RKO (cell line): ENCODE measurements around the gene SLC22A7.

Source experiments
- DNase-seq: peaks from one replicate; pipeline ENCODE4 v3.0.0-alpha.2; 2016; ENCODE audit warnings: low spot score

The SLC22A7 gene, protein sequence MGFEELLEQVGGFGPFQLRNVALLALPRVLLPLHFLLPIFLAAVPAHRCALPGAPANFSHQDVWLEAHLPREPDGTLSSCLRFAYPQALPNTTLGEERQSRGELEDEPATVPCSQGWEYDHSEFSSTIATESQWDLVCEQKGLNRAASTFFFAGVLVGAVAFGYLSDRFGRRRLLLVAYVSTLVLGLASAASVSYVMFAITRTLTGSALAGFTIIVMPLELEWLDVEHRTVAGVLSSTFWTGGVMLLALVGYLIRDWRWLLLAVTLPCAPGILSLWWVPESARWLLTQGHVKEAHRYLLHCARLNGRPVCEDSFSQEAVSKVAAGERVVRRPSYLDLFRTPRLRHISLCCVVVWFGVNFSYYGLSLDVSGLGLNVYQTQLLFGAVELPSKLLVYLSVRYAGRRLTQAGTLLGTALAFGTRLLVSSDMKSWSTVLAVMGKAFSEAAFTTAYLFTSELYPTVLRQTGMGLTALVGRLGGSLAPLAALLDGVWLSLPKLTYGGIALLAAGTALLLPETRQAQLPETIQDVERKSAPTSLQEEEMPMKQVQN

DNA sequence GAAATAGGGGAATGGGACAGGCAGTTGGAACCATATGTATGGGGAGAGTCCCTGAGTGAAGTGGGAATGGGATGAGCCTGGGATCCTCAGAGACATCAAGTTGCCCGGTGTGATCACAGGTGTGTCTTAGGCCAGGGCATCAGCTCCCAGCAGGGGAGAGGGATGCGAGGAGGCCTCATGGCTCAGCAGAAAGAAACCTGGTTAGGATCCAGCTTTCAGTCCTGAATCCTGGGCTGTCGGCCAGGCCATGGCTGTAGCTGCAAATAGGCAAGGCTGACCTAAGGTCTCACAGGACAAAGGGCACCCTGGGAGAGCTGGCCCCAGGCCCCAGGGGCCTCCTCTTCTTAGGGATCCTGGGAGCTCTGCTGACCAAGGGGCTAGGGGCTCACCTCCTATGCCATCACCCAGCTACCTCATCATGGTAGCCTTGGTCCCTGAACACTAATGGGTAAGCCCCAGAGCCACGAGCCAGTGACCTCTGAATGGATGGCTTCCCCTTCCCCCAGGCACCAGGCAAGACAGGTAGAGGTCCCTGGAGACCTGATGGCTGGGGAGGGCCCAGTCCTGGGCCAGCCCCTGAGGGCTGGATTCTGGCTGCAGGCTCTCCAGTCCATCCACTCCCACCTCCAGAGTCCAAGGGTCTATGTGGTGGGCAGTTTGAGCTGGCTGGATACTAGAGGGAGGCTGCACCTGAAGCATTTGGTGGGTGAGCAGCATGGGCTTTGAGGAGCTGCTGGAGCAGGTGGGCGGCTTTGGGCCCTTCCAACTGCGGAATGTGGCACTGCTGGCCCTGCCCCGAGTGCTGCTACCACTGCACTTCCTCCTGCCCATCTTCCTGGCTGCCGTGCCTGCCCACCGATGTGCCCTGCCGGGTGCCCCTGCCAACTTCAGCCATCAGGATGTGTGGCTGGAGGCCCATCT, at the start of gene SLC22A7:
SLC22A7 (plus strand) TSS at position 617 of the 921 bp plus-strand sequence; CDS start at position 716, 99 bp downstream.
- DNase-seq, result no peak

DNA sequence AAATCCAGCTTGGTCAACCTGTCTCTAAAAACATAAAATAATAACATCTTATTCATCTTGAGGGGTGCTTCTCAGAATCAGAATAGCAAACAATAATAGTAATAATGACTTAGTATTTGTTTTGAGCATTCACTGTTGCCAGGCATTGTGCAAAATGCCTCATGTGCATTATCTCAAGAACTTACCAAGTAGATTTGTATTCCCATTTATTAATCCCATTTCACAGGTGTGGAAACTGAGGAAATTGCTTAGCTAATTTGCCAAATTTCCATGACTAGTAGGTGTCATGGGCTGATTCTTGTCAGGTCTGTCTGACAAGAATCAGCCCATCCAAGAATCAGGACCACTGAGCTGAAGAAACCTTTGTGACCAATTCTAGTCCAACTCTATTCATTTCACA, 49.3 kb upstream of the SLC22A7 start:
- DNase-seq, result no peak

DNA sequence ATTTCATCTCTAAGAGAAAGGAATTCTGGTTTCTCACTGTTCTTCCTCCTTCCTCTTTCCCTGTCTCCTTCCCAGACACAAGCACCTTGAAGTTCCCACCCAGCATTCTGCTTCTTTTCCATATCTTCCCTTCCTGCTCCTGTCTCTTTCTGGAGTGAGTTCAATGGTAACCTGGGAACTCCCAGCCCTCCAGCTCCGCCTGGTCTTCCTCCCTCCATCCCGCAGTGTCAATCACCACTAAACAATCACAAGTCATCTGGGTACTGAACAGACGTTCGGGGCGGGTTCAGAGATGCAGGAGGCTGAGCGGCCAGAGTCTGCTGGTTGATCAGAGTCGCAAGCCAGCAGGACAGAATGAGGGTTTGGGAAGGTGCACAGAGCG, 47.1 kb upstream of the SLC22A7 start:
- no peak for DNase-seq

DNA sequence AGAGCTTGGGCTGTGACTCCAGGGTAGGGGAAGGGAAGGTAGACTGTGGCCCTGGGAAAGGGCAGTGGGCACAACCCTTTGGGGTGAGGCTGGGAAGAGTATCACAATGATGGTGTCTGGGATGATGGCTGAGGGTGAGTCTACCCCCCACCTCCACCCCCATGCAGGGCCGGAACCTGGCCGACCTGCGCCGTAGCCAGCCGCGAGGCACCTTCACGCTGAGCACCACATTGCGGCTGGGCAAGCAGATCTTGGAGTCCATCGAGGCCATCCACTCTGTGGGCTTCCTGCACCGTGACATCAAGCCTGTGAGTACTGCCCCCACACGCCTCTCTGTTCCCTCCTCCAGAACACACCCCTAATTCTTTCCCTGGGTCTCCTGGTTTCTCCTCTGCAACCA, 44.7 kb upstream of the SLC22A7 start:
- no peak for DNase-seq

DNA sequence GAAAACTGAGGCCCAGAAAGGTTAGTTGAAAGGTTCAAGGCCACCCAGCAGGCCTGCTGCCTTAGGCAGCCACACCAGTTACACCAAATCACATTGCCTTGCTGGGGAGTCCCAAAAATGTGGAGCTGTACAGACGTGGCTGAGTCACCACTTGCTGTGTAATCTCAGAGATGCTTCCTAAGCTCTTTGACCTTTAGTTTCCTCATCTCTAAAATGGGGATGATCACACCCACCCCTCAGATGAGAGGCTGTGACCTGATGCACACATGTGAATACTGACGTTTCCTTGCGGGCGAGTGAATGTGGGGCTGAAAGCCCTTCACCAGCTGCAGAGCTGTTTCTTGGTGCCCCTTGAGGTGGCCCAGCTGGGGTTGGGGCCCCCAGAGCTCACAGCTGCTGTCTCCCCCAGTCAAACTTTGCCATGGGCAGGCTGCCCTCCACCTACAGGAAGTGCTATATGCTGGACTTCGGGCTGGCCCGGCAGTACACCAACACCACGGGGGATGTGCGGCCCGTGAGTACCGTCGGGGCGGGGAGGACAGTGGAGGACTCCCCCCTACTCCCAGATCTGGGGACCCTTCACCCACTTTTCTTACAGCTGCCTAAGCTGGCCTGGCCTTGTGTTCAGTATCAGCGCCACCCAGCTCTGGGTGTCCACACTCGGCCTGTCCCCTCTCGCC, 43.8 kb upstream of the SLC22A7 start:
- DNase-seq, result peak; percentile 35

DNA sequence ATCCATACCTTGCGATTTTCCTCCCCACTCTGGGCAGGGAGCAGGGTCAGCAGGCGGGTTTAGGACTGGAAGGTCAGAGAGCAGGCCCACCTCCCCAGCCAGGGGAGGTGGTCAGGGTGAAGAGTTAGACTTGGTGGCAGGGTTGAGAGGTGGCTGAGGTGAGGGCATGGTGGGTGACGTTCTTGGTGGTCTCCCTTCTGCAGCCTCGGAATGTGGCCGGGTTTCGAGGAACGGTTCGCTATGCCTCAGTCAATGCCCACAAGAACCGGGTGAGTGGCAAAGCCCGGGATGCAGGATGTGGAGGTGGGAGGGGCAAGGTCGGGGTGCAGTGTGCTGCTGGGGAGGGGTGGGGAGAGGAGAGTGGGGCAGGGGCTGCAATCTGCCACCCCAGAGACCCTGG, 43.2 kb upstream of the SLC22A7 start:
- no peak for DNase-seq

DNA sequence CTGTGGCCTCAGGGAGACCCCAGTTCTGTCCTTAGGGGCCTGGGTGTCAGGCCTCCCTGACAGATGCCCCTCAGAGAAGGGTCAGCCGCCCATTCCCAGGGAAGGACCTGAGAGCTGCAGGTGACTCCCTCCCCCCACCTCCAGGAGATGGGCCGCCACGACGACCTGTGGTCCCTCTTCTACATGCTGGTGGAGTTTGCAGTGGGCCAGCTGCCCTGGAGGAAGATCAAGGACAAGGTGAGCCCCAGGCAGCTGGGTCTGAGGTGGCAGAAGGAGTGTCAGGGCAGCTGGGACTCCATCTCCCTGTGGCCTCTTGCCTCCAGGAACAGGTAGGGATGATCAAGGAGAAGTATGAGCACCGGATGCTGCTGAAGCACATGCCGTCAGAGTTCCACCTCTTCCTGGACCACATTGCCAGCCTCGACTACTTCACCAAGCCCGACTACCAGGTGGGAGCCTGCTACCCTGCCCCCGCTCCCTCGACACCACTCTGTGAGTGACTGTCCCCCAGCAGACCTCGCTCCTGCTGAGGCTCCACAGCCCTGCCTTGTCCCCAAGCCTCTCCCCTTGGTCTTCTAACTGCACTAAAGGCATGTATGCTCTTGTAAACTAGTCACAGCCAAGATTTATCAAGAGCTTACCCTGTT, 42.5 kb upstream of the SLC22A7 start:
- no peak for DNase-seq

DNA sequence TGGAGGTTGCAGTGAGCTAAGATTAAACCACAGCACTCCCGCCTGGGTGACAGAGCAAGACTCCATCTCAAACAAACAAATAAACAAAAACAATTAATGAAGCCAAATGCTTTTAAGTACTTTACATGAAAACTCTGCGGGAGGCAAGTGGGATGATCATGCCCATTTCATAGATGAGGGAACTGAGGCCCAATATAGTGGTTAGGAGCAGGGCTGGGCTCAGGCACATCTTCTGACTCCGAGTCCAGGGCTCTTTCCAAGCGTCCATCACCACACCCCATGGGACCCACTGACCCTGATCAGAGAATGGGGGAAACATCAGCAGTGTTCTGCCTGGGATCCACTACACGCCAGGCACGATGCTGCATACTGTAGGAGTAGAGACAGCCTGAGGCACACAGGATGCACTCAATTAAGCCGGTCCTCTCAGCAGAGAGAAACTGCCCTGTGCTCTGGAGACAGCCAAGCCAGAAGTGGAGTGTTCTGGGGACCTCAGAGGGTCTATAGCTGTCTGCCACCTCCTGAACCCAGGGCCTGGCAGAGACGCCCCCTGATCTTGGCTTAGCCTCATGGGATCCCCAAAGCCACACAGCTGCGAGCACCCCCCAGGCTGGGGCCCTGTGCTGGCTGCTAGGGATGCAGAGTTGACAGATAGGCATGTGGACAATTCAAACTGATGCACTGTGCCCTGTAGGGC, 41.2 kb upstream of the SLC22A7 start:
- no peak for DNase-seq

DNA sequence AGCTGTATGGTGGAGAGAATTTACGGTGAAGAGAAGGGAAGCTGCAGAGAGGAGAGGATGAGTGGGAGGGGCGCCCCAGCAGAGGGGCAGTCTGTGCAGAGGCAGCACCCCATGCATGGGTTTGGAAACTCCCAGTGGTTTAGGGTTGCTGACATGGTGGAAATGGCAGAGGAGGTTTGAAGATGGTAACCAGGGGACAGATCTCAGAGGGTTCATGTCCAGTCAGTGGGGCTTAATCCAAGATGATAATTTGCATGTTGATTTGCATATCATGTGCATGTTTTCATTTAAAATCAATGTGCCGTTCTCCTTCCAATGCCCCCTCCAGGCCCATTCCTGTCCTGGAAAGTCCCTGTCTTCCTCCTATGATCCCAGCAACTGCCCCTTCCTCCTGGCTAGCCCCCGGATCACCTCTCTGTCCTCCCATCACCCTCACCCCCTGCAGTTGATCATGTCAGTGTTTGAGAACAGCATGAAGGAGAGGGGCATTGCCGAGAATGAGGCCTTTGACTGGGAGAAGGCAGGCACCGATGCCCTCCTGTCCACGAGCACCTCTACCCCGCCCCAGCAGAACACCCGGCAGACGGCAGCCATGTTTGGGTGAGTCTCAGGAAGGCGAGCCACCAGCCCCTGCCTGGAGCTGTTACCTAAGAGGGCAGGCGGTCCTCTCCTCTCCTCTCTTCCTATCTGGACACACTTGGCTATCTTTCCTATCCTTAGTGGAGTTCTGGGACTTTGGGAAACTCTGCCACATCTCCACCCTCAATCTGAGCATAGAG, 40.5 kb upstream of the SLC22A7 start:
- DNase-seq, result no peak

DNA sequence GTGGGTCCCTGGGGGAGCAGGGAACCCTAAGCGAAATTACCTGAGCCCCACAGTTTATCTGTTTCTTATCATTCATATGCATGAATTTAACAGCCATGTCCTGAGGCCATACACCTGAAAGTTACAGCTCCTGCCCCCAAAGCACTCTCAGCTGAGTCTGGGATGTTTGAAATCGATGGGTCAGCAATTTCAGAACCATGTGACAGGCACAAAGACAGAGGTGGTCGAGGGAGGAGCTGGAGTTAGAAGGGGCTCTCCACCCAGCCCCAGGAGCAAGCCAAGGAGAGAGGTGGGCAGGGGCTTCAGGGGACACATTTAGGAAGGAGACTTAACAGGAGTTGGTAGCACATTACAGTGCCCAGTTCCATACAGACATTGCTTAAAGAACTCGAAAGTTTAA, 39.9 kb upstream of the SLC22A7 start:
- DNase-seq, result no peak

DNA sequence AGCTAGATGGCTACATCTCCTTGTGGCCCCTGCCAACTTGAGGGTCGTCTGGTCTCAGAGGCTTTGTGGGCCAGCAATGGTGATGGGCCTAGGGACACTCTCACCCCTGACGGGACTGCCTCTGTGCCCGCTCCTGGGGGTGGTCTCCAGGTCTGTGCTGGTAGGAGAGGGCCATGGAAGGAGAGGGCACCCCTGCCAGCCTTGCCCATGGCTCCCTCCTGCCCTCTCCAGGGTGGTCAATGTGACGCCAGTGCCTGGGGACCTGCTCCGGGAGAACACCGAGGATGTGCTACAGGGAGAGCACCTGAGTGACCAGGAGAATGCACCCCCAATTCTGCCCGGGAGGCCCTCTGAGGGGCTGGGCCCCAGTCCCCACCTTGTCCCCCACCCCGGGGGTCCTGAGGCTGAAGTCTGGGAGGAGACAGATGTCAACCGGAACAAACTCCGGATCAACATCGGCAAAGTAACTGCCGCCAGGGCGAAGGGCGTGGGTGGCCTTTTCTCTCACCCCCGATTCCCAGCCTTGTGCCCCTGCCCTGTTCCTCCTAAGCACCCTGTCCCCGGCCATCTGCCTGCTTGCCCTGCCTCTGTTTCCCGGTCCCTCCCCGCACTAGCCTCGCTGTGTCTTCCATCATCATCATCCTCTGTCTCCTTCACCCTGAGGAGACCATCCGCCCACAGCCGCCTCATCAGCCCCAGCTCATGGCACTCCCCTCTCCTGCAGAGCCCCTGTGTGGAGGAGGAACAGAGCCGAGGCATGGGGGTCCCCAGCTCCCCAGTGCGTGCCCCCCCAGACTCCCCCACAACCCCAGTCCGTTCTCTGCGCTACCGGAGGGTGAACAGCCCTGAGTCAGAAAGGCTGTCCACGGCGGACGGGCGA, 39.0 kb upstream of the SLC22A7 start:
- no peak for DNase-seq

DNA sequence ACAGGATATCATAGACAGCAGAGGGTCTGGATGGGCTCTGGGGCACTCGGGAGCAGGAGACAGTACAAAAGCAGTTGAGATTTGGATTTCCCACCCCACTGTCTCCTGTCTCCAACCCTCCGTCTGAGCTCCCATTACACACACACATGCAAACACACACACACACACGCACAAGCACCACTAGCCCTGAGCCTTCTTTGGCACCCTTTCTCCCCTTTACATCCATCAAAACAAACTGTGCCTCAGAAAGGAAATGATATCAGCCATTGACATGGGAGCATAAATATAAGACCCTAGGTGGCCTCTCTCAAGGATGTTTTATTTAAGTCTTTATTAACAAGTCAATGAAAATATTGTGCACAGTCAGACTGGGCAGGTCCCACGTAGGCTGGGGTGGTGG, 37.3 kb upstream of the SLC22A7 start:
- DNase-seq, result no peak

DNA sequence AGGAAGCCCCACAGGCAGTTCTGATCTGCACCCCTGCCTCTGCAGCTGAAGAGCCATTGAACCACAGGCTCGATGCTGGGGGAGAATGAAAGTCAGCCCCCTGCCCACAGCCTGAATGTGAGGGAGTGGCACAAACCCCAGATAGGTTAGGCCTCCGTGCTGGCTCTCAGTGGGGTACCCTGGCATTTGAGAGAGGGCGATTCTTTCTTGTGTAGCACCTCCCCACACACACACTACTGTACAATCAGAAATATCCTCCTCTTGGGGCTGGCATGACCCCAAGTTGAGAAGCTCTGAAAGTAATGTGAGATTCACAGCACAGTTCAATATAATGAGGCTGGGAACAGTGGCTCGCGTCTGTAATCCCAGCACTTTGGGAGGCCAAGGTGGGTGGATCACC, 36.9 kb upstream of the SLC22A7 start:
- no peak for DNase-seq

DNA sequence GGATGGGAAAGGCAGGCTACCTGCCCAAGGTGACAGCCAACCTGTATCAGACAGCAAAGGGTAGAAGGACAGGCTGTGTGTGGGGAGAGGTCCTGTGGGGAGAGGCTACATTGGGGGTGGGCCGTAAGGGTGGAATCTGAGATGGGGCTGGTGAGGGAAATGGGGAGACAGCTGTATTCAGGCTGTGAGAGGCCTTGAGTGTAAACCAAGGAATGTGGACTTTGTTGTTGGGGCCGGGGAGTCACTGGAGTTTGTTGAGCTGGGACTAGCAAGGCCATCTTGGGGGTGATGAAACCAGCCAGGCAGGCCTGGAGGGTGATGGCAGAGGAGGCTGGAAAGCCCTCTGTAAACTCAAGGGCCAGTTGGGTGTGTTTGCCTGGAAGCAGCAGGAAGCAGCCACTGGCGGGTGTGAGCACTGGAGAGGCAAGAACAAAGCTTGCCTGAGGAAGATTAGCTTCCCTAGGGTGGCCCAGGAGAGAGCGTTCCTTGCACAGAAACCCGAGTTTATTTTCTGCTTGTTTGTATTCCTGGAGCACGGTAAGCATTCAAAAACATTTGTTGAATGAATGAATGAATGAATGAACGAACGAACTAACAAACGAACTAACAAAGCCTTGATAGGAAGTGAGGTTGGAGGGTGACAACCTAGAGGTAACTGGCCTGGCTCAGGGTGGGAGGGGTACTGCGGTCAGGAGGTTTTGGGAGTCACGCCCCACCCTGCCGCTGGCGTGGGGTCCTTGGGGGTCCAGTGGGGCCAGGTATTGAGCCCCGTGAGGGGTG, 35.9 kb upstream of the SLC22A7 start:
- no peak for DNase-seq

DNA sequence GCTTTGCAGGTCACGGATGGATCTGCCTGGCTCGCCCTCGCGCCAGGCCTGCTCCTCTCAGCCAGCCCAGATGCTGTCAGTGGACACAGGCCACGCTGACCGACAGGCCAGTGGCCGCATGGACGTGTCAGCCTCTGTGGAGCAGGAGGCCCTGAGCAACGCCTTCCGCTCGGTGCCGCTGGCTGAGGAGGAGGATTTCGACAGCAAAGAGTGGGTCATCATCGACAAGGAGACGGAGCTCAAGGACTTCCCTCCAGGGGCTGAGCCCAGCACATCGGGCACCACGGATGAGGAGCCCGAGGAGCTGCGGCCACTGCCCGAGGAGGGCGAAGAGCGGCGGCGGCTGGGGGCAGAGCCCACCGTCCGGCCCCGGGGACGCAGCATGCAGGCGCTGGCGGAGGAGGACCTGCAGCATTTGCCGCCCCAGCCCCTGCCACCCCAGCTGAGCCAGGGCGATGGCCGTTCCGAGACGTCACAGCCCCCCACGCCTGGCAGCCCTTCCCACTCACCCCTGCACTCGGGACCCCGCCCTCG, 35.2 kb upstream of the SLC22A7 start:
- DNase-seq, result no peak

DNA sequence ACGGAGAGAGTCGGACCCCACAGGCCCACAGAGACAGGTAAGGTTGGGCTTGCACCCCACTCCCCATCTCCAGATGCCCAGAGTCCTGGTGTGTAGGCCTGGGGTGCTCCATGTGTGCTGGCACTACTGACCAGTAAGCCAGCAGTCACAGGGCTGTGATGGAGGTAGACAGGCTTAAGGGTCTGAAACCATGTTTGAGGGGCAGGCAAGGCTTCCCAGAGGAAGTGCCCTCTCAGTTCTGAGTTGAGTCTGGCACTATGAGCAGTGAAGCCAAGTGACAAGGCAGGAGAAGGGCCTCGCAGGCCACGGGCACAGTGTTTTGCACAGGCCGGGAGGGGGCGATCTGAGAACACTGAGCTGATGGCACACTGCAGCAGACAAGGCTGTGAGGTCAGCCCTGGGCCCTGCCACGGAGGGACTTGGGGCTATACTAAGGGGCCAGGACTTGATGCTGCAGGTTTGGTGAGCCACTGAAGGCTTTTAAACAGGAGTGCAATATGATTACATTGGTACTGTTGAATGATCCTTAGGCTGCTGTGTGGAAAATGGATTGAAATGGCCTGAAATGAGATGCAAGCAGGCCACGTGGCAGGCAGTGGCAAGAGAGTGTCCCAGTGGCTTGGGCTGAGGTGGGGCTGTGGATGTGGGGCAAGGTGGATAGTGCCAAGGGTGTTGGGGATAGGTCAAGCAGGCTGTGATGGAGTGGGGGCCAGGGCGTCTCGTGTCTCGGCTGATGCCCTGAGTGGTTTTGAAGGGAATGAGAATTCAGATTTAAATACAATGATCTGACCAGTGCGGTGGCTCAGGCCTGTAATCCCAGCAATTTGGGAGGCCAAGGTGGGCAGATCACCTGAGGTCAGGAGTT, 34.5 kb upstream of the SLC22A7 start:
- peak; percentile 68 for DNase-seq

DNA sequence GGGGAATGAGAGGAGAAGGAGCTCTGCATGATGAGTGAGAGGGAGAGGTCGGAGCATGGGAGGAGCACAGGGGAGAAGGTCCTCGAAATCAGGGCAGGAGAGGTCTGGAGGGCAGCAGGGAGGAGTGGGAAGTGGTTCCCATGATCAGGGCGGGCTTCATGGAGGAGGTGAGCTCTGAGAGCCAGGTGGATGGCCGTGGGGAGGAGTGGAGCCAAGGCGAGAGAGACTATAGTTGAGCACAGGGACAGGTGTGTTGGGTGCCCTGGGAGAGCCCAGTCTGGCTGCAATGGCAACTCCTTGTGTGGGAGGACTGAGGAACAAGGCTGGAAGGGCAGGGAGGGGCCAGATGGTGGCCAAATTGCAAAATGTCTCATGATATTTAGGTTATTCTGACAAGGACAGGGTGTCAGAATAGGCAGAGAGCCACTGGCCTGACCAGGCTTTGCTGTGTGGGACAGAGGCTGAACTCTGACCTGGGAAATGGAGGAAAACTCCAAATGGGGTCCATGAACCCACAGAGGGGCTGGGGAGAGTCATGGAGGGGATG, 33.4 kb upstream of the SLC22A7 start:
- DNase-seq, result no peak
